ENCODE measurements around the gene WDR74. TPM values are rescaled to one million over a fixed set of nuclear protein-coding genes. Genes with fewer than 3 reads are reported as not detected.

The WDR74 gene
- total and polyA plus RNA-seq, 2 of the 13 experiments (the other 11 are each of a cell fraction or from before 2014, with no cell fraction given): 77.0 to 83.3 TPM

GRCh38 chr11:62839050-62839945, at the start of gene WDR74 (continued):
- TF ChIP-seq, protein P1, sequence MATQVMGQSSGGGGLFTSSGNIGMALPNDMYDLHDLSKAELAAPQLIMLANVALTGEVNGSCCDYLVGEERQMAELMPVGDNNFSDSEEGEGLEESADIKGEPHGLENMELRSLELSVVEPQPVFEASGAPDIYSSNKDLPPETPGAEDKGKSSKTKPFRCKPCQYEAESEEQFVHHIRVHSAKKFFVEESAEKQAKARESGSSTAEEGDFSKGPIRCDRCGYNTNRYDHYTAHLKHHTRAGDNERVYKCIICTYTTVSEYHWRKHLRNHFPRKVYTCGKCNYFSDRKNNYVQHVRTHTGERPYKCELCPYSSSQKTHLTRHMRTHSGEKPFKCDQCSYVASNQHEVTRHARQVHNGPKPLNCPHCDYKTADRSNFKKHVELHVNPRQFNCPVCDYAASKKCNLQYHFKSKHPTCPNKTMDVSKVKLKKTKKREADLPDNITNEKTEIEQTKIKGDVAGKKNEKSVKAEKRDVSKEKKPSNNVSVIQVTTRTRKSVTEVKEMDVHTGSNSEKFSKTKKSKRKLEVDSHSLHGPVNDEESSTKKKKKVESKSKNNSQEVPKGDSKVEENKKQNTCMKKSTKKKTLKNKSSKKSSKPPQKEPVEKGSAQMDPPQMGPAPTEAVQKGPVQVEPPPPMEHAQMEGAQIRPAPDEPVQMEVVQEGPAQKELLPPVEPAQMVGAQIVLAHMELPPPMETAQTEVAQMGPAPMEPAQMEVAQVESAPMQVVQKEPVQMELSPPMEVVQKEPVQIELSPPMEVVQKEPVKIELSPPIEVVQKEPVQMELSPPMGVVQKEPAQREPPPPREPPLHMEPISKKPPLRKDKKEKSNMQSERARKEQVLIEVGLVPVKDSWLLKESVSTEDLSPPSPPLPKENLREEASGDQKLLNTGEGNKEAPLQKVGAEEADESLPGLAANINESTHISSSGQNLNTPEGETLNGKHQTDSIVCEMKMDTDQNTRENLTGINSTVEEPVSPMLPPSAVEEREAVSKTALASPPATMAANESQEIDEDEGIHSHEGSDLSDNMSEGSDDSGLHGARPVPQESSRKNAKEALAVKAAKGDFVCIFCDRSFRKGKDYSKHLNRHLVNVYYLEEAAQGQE (IDR thresholded peaks at IDR 0.05; ENCODE audit: borderline replicate concordance in 1 of 2, low read depth in 1 of 2, low read length in 2 of 2): peak in 1 of 2 experiments; percentile 48; a peak in 1 of 4 replicates
- TF ChIP-seq ZNF337 (CRISPR knock-in tag; IDR thresholded peaks at IDR 0.05; ENCODE audit: borderline replicate concordance, low read depth) (no peak), ZSCAN22 (CRISPR knock-in tag; IDR thresholded peaks at IDR 0.05) (0 out of 2 replicates have a peak, but pooled peaks have one; percentile 49), E2F1 (CRISPR knock-in tag; IDR thresholded peaks at IDR 0.05) (no peak), NR2F2 (IDR thresholded peaks at IDR 0.05; ENCODE audit: borderline replicate concordance, low read depth) (no peak), PAWR (CRISPR knock-in tag; IDR thresholded peaks at IDR 0.05; ENCODE audit: borderline replicate concordance) (no peak), ZNF225 (CRISPR knock-in tag; IDR thresholded peaks at IDR 0.05) (no peak; the same call in none of the 2 replicates), HIVEP1 (CRISPR knock-in tag; IDR thresholded peaks at IDR 0.05) (peak; percentile 56), ZNF253 (CRISPR knock-in tag; IDR thresholded peaks at IDR 0.05; ENCODE audit: borderline replicate concordance) (no peak), ZNF3 (CRISPR knock-in tag; IDR thresholded peaks at IDR 0.05) (no peak), ZNF101 (CRISPR knock-in tag; IDR thresholded peaks at IDR 0.05; ENCODE audit: borderline replicate concordance, low read depth) (no peak), HNF1A (IDR thresholded peaks at IDR 0.05; ENCODE audit: low read depth) (no peak), HNF1A (CRISPR knock-in tag; IDR thresholded peaks at IDR 0.05; ENCODE audit: borderline replicate concordance) (peak; percentile 68), ZNF772 (CRISPR knock-in tag; IDR thresholded peaks at IDR 0.05) (no peak)
- TF ChIP-seq, protein P2, sequence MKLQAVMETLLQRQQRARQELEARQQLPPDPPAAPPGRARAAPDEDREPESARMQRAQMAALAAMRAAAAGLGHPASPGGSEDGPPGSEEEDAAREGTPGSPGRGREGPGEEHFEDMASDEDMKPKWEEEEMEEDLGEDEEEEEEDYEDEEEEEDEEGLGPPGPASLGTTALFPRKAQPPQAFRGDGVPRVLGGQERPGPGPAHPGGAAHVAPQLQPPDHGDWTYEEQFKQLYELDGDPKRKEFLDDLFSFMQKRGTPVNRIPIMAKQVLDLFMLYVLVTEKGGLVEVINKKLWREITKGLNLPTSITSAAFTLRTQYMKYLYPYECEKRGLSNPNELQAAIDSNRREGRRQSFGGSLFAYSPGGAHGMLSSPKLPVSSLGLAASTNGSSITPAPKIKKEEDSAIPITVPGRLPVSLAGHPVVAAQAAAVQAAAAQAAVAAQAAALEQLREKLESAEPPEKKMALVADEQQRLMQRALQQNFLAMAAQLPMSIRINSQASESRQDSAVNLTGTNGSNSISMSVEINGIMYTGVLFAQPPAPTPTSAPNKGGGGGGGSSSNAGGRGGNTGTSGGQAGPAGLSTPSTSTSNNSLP (IDR thresholded peaks at IDR 0.05; ENCODE audit: low read depth, low read length): no peak
- TF ChIP-seq, protein P3, sequence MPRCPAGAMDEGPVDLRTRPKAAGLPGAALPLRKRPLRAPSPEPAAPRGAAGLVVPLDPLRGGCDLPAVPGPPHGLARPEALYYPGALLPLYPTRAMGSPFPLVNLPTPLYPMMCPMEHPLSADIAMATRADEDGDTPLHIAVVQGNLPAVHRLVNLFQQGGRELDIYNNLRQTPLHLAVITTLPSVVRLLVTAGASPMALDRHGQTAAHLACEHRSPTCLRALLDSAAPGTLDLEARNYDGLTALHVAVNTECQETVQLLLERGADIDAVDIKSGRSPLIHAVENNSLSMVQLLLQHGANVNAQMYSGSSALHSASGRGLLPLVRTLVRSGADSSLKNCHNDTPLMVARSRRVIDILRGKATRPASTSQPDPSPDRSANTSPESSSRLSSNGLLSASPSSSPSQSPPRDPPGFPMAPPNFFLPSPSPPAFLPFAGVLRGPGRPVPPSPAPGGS (CRISPR knock-in tag; IDR thresholded peaks at IDR 0.05): no peak; the same call in 1 of the 2 replicates

Measured in HepG2 (cell line).